GM18505 (cell line): ENCODE results near the gene TMEM185A.
A peak's percentile ranks its signal among the peaks of the same experiment; 100 is the strongest.
"Not testable (repeated sequence)": the region's sequence is repeated elsewhere in the genome, so short reads cannot be mapped to it uniquely, and the experiment has no call there.

ENCODE experiments used
- ATAC-seq: cut with Tn5 transposase; IDR thresholded peaks from one replicate; pipeline ENCODE4 v1.9.1; 2021; ENCODE audit not compliant: unreplicated experiment
- POLR2A ChIP-seq: IDR thresholded peaks from 4 replicates; pipeline ENCODE4 v1.6.1; 2011; ENCODE audit warnings: borderline replicate concordance; ENCODE audit not compliant: insufficient read depth, insufficient read length; ENCODE audit errors: extremely low read depth

The TMEM185A gene

DNA sequence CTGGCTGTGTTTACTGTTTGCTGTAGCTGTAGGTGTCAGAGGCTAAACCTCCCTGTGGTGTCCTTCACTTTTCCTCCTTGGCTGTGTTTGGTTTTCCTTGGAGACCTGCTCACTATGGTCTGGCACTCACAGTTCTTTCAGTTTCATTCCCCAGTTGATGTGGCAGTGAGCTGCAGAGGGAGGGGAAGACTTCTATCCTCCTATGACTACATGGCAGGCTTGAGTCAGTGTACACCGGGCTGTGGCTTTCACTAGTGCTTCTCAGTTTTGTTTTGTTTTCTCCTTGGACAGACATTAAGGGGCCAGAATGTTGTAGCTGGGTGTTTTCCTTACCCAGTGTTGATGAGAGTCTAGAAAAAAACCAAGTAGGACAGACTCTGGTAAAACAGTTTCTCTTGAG lies 58.1 kb downstream of the TMEM185A start:
- peak; percentile 100 for ATAC-seq

GRCh38 chrX:149572743-149573142 lies 58.8 kb downstream of the TMEM185A start:
- no peak for TF ChIP-seq POLR2A
- ATAC-seq = no peak

- TF ChIP-seq POLR2A = no peak
- no peak for ATAC-seq
Measured at GRCh38 chrX:149571770-149572169, 59.8 kb downstream of the TMEM185A start.

GRCh38 chrX:149570668-149571067 lies 60.9 kb downstream of the TMEM185A start:
- ATAC-seq = no peak
- TF ChIP-seq POLR2A = no peak

- TF ChIP-seq POLR2A = no peak
- no peak for ATAC-seq
Measured at GRCh38 chrX:149569770-149570169, 61.8 kb downstream of the TMEM185A start.

- ATAC-seq = no peak
- TF ChIP-seq POLR2A = no peak
Measured at GRCh38 chrX:149568701-149569296, 62.8 kb downstream of the TMEM185A start.

GRCh38 chrX:149567621-149568417 lies 63.8 kb downstream of the TMEM185A start:
- TF ChIP-seq POLR2A = no peak
- ATAC-seq = no peak

GRCh38 chrX:149563359-149563758 lies 68.2 kb downstream of the TMEM185A start:
- TF ChIP-seq POLR2A = no peak
- ATAC-seq = no peak

DNA sequence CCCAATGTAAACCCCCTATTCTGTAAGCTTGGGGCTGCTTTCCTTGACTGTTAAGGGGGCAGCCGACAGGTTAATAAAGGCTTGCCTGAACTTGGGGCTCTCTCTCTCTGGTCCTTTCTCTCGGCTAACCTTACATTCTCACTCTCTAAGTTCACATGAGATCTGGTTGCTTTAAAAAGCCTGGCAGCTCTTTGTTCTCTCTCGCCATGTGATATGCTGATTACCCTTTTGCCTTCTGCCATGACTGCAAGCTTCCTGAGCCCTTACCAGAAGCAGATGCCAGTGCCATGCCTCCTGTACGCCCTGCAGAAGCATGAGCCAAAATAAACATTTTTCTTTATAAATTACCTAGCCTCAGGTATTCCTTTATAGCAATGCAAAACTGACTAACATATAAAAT lies 76.3 kb downstream of the TMEM185A start:
- ATAC-seq = not testable (repeated sequence)

GRCh38 chrX:149551939-149552248 lies 79.7 kb downstream of the TMEM185A start:
- ATAC-seq = not testable (repeated sequence)

DNA sequence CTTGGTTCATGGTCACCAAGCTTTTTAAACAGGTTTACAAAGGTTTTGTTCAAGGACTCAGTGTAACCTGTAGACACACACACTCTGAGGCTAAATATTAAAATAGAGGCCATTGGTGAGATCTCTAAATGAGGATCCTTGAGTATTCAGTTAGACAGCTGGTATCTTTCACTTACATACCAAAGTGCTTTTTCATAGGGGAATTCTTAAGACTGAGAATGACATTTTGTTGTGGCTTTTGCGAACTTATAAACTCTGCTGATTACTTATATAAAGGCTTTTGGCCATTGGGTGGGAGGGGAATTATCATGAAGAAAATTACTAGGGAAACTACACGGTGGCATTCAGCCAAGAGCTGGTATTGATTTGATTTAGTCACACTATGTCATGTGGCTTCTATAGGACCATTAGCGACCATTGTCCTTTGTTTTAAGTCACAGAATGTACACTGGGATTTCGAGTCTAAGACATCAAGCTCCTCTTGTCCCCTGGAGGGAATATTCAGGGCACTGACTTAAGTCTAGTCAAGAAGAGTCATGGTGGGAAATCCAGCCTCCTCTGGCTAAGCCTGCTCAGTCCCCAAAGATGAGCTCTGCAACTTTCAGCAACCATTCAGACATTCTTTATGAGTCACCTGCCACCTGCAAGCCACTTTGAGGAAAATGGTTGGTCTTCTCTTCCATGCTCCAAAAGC lies 80.2 kb downstream of the TMEM185A start:
- ATAC-seq = not testable (repeated sequence)

GRCh38 chrX:149550454-149550853 lies 81.1 kb downstream of the TMEM185A start:
- not testable (repeated sequence) for ATAC-seq

- not testable (repeated sequence) for ATAC-seq
Measured at GRCh38 chrX:149549701-149550100, 81.9 kb downstream of the TMEM185A start, which contains the start of gene HSFX3. Gene HSFX3 (minus strand): TSS chrX:149549924. CDS start chrX:149549852, 72 bp downstream.

- ATAC-seq = not testable (repeated sequence)
Measured at GRCh38 chrX:149547782-149548181, 83.8 kb downstream of the TMEM185A start.

GRCh38 chrX:149546962-149547361 lies 84.6 kb downstream of the TMEM185A start:
- ATAC-seq = not testable (repeated sequence)
